Natural killer cell (primary cell): ENCODE results near the gene ARHGEF16. TPM values are rescaled to one million over a fixed set of nuclear protein-coding genes. Genes with fewer than 3 reads are reported as not detected.

ENCODE experiments used
- ATAC-seq, 3 donors: fragments of 150-1000 bp in 2 of 3; fragments of 200-7000 bp in 1 of 3; cut with Tn5 transposase; 1 replicate in 1 of 3; 2 replicates in 2 of 3; pipeline ENCODE4 v1.10.0; 2021; ENCODE audit warnings: mild to moderate bottlenecking in 2 of 3, moderate library complexity in 2 of 3
- DNase-seq, 2 donors: peaks; one replicate each; pipeline versions ENCODE4 v3.0.0 to v3.0.0-alpha.2; 2013 to 2021; ENCODE audit warnings: mixed read lengths in 1 of 2
- H3K27ac ChIP-seq: one replicate; pipeline ENCODE4 v1.5.1; 2013; ENCODE audit warnings: mild to moderate bottlenecking, low read length
- H3K27me3 ChIP-seq: one replicate; pipeline ENCODE4 v1.6.1; 2013; ENCODE audit warnings: low read length; ENCODE audit not compliant: control insufficient read depth, insufficient read depth
- H3K36me3 ChIP-seq: one replicate; pipeline ENCODE4 v1.6.1; 2013; ENCODE audit warnings: low read length; ENCODE audit not compliant: control insufficient read depth, insufficient read depth
- H3K4me1 ChIP-seq: one replicate; pipeline ENCODE4 v1.6.1; 2013; ENCODE audit warnings: low read length; ENCODE audit not compliant: control insufficient read depth, insufficient read depth
- H3K4me3 ChIP-seq: one replicate; pipeline ENCODE4 v1.5.1; 2013; ENCODE audit warnings: low read length
- H3K9me3 ChIP-seq: one replicate; pipeline ENCODE4 v1.6.1; 2013; ENCODE audit warnings: low read length; ENCODE audit not compliant: control insufficient read depth, insufficient read depth
- H3K27ac Mint-ChIP-seq, 2 donors: one replicate each; pipeline ENCODE4 v1.8.0; 2022; ENCODE audit warnings: mild to moderate bottlenecking in 2 of 2, mixed read lengths in 2 of 2, moderate library complexity in 1 of 2
- H3K27me3 Mint-ChIP-seq, 2 donors: one replicate each; pipeline ENCODE4 v1.8.0; 2022; ENCODE audit warnings: low read depth in 2 of 2, mixed read lengths in 2 of 2
- H3K36me3 Mint-ChIP-seq: one replicate; pipeline ENCODE4 v1.8.0; 2022; ENCODE audit warnings: mixed read lengths
- H3K4me1 Mint-ChIP-seq, 2 donors: one replicate each; pipeline ENCODE4 v1.8.0; 2022; ENCODE audit warnings: mixed read lengths in 2 of 2
- H3K4me3 Mint-ChIP-seq: one replicate; pipeline ENCODE4 v1.8.0; 2022; ENCODE audit warnings: mild to moderate bottlenecking, moderate library complexity, mixed read lengths
- H3K9me3 Mint-ChIP-seq, 2 donors: one replicate each; pipeline ENCODE4 v1.8.0; 2022; ENCODE audit warnings: mixed read lengths in 2 of 2
- WGBS: methylation state at CpG from one replicate; pipeline ENCODE4 v1.1.7; 2013; ENCODE audit warnings: missing lambda C conversion rate; ENCODE audit not compliant: insufficient coverage; 5-methylcytosine and 5-hydroxymethylcytosine counted together
- intact Hi-C: fragments of 100-400 bp; cut with micrococcal nuclease; formaldehyde crosslinking; loops from one replicate; pipeline ENCODE4 v1.14.2; 2022
- total RNA-seq, 4 donors: library from RNA; stranded (reverse); fragments of 120-200 nt in 1 of 4; gene quantifications; one replicate each; pipeline versions ENCODE4 v1.2.3 to v1.2.4, GENCODE V29; 2013 to 2022
- TF ChIP-seq, protein P1 (sequence below): fragments of 200-600 bp; IDR thresholded peaks from one replicate; pipeline ENCODE4 v1.8.0; 2022; ENCODE audit warnings: antibody characterized with exemption

Gene ARHGEF16
- total RNA-seq, 3 donors from 2014 or later (not counting 1 experiment from before 2014, with no cell fraction given): not detected

GRCh38 chr1:3502641-3503524, 48.4 kb downstream of the ARHGEF16 start:
- no peaks in the 10 kb centered on the region for H3K27me3 ChIP-seq
- Mint-ChIP-seq H3K27ac (no peak overlapping the region), H3K36me3 (no peaks in the 10 kb centered on the region), H3K4me1 (no peaks in the 10 kb centered on the region), H3K4me3 (no peak overlapping the region), H3K27me3 (no peaks in the 10 kb centered on the region), H3K9me3 (no peaks in the 10 kb centered on the region)
- no peaks in the 10 kb centered on the region for H3K4me1 ChIP-seq
- TF ChIP-seq, protein P1, sequence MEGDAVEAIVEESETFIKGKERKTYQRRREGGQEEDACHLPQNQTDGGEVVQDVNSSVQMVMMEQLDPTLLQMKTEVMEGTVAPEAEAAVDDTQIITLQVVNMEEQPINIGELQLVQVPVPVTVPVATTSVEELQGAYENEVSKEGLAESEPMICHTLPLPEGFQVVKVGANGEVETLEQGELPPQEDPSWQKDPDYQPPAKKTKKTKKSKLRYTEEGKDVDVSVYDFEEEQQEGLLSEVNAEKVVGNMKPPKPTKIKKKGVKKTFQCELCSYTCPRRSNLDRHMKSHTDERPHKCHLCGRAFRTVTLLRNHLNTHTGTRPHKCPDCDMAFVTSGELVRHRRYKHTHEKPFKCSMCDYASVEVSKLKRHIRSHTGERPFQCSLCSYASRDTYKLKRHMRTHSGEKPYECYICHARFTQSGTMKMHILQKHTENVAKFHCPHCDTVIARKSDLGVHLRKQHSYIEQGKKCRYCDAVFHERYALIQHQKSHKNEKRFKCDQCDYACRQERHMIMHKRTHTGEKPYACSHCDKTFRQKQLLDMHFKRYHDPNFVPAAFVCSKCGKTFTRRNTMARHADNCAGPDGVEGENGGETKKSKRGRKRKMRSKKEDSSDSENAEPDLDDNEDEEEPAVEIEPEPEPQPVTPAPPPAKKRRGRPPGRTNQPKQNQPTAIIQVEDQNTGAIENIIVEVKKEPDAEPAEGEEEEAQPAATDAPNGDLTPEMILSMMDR: no peak
- no peak overlapping the region for H3K27ac ChIP-seq
- intact Hi-C loops: no loop called here
- H3K4me3 ChIP-seq: no peak overlapping the region
- ATAC-seq (no peak), DNase-seq (no peak)
- 92% methylated on average over 21 of the region's 22 CpGs for WGBS
- H3K36me3 ChIP-seq: no peaks in the 10 kb centered on the region
- no peaks in the 10 kb centered on the region for H3K9me3 ChIP-seq

GRCh38 chr1:3503525-3503886, 49.0 kb downstream of the ARHGEF16 start:
- Histone ChIP-seq H3K27ac (no peak overlapping the region), H3K9me3 (no peaks in the 10 kb centered on the region), H3K4me3 (no peak overlapping the region), H3K36me3 (no peaks in the 10 kb centered on the region), H3K4me1 (no peaks in the 10 kb centered on the region), H3K27me3 (no peaks in the 10 kb centered on the region)
- Mint-ChIP-seq H3K27me3 (no peaks in the 10 kb centered on the region), H3K9me3 (no peaks in the 10 kb centered on the region), H3K4me1 (no peaks in the 10 kb centered on the region), H3K4me3 (no peak overlapping the region), H3K36me3 (no peaks in the 10 kb centered on the region), H3K27ac (no peak overlapping the region)
- TF ChIP-seq, protein P1: no peak
- no peak for ATAC-seq
- 91% methylated on average over 8 of the region's 8 CpGs for WGBS
- intact Hi-C loops: no loop called here
- DNase-seq: no peak

- TF ChIP-seq, protein P1: no peak
- 89% methylated on average over 31 of the region's 31 CpGs for WGBS
- no peak overlapping the region for H3K4me3 ChIP-seq
- no peaks in the 10 kb centered on the region for H3K4me1 ChIP-seq
- intact Hi-C loops: no loop called here
- H3K27ac ChIP-seq: no peak overlapping the region
- no peaks in the 10 kb centered on the region for H3K36me3 ChIP-seq
- no peak for DNase-seq
- H3K9me3 Mint-ChIP-seq: no peaks in the 10 kb centered on the region
- H3K4me1 Mint-ChIP-seq: no peaks in the 10 kb centered on the region
- no peaks in the 10 kb centered on the region for H3K36me3 Mint-ChIP-seq
- no peaks in the 10 kb centered on the region for H3K27me3 Mint-ChIP-seq
- ATAC-seq: no peak
- no peak overlapping the region for H3K27ac Mint-ChIP-seq
- no peaks in the 10 kb centered on the region for H3K9me3 ChIP-seq
- H3K4me3 Mint-ChIP-seq: no peak overlapping the region
- H3K27me3 ChIP-seq: no peaks in the 10 kb centered on the region
Observed at GRCh38 chr1:3504151-3504821, 49.8 kb downstream of the ARHGEF16 start.
